Endothelial cell of umbilical vein (primary cell): Measurements from ENCODE around the gene XDH. TPM values are rescaled to one million over a fixed set of nuclear protein-coding genes. Genes with fewer than 3 reads are reported as not detected.

Experiments
- BruUV-seq: library from RNA; stranded (reverse); fragments of 400-500 nt; replicated peaks from 2 replicates; lab custom pipeline; 2021; lab: Mats Ljungman, UMichigan
- CTCF ChIA-PET: fragments of 300-600, 350-600 bp; sonication (Branson Sonifier 250); formaldehyde crosslinking; loops from one replicate; lab custom pipeline; 2021; ENCODE audit warnings: antibody characterized with exemption, inconsistent platforms; lab: Charles Lee
- POLR2A ChIA-PET: fragments of 300-600, 350-600 bp; sonication (Branson Sonifier 250); formaldehyde crosslinking; loops from one replicate; lab custom pipeline; 2021; ENCODE audit warnings: antibody characterized with exemption, inconsistent platforms; lab: Charles Lee
- DNase-seq: peaks from one replicate; pipeline ENCODE4 v3.0.0-alpha.2; 2011; ENCODE audit warnings: low read depth, low spot score
- FAIRE-seq: peaks from 2 replicates; lab custom pipeline; 2011; peaks lifted over from hg19 to GRCh38; lab: Jason Lieb, UNC
- H2AFZ ChIP-seq: 2 replicates; pipeline ENCODE4 v1.6.0; 2012; ENCODE audit warnings: low read depth, low read length, control low read depth, inconsistent platforms
- H3K27ac ChIP-seq: 2 replicates; pipeline ENCODE4 v1.5.1; 2011; ENCODE audit warnings: low read depth, mild to moderate bottlenecking, control low read depth, low read length, moderate library complexity; ENCODE audit not compliant: insufficient read depth
- H3K27me3 ChIP-seq, 2 experiments: 2 replicates each; pipeline versions ENCODE4 v1.6.0 to v1.6.1; 2011; ENCODE audit warnings: low read length in 2 of 2, mixed read lengths in 1 of 2; ENCODE audit not compliant: control insufficient read depth in 2 of 2, insufficient read depth in 2 of 2
- H3K36me3 ChIP-seq, 2 experiments: 2 replicates in 1 of 2; 3 replicates in 1 of 2; pipeline ENCODE4 v1.5.1; 2011; ENCODE audit warnings: low read length in 2 of 2, mild to moderate bottlenecking in 1 of 2, moderate library complexity in 1 of 2; ENCODE audit not compliant: control insufficient read depth in 2 of 2, insufficient read depth in 2 of 2; ENCODE audit errors: extremely low read depth in 1 of 2
- H3K4me1 ChIP-seq: 3 replicates; pipeline ENCODE4 v1.5.1; 2011; ENCODE audit warnings: mild to moderate bottlenecking, low read length; ENCODE audit not compliant: control insufficient read depth, insufficient read depth; ENCODE audit errors: extremely low read depth
- H3K4me2 ChIP-seq: 2 replicates; pipeline ENCODE4 v1.6.1; 2011; ENCODE audit warnings: low read length, control low read depth, mixed read lengths; ENCODE audit not compliant: insufficient read depth
- H3K4me3 ChIP-seq, 3 experiments: fragments of 200-600 bp in 1 of 3; sonication (generic), shearing (Covaris generic) in 1 of 3; replicated peaks in 1 of 3; 2 replicates each; pipeline ENCODE4 v1.5.1; 2011 to 2016; ENCODE audit warnings: control low read depth in 3 of 3, low read length in 3 of 3, mild to moderate bottlenecking in 2 of 3, inconsistent platforms in 1 of 3, low read depth in 1 of 3, moderate library complexity in 1 of 3; ENCODE audit not compliant: insufficient read depth in 1 of 3
- H3K79me2 ChIP-seq: 2 replicates; pipeline ENCODE4 v1.6.0; 2012; ENCODE audit warnings: low read length, inconsistent platforms; ENCODE audit not compliant: control insufficient read depth, insufficient read depth
- H3K9ac ChIP-seq: replicated peaks from 2 replicates; pipeline ENCODE3; 2011; ENCODE audit warnings: low read length, control low read depth; ENCODE audit not compliant: insufficient read depth; ENCODE audit errors: extremely low read depth
- H3K9me1 ChIP-seq: replicated peaks from 3 replicates; pipeline ENCODE4 v1.6.0; 2011; ENCODE audit warnings: mild to moderate bottlenecking, low read length; ENCODE audit not compliant: control insufficient read depth, insufficient read depth; ENCODE audit errors: extremely low read depth
- H3K9me3 ChIP-seq: replicated peaks from 2 replicates; pipeline ENCODE4 v1.5.1; 2012; ENCODE audit warnings: low read length, inconsistent platforms; ENCODE audit not compliant: control insufficient read depth, insufficient read depth
- H4K20me1 ChIP-seq: replicated peaks from 2 replicates; pipeline ENCODE3; 2011; ENCODE audit warnings: mild to moderate bottlenecking, low read length; ENCODE audit not compliant: control insufficient read depth, insufficient read depth; ENCODE audit errors: extremely low read depth
- CTCF ChIP-seq, 2 donors: IDR thresholded peaks; 1 replicate in 1 of 2; 2 replicates in 1 of 2; pipeline ENCODE4 v1.5.1; 2011; ENCODE audit warnings: low read length in 2 of 2, mild to moderate bottlenecking in 2 of 2, moderate library complexity in 2 of 2, control low read depth in 1 of 2, inconsistent platforms in 1 of 2, low read depth in 1 of 2; ENCODE audit not compliant: insufficient read depth in 1 of 2; ENCODE audit errors: extremely low read depth in 1 of 2
- EZH2 ChIP-seq: IDR thresholded peaks from 2 replicates; pipeline ENCODE4 v1.6.1; 2012; ENCODE audit warnings: borderline replicate concordance, low read depth, mild to moderate bottlenecking, moderate library complexity, low read length, inconsistent platforms; ENCODE audit not compliant: severe bottlenecking
- FOS ChIP-seq: IDR thresholded peaks from 2 replicates; pipeline ENCODE4 v1.6.1; 2011; ENCODE audit warnings: mild to moderate bottlenecking, low read length, moderate library complexity, borderline replicate concordance; ENCODE audit not compliant: insufficient read depth
- GATA2 ChIP-seq: IDR thresholded peaks from 2 replicates; pipeline ENCODE4 v1.7.0; 2011; ENCODE audit warnings: low read depth, mild to moderate bottlenecking, moderate library complexity, mixed read lengths, low read length; ENCODE audit not compliant: insufficient read length, insufficient read depth
- JUN ChIP-seq: IDR thresholded peaks from 2 replicates; pipeline ENCODE4 v1.6.1; 2011; ENCODE audit warnings: borderline replicate concordance, low read depth; ENCODE audit not compliant: insufficient read length, insufficient read depth
- MAX ChIP-seq: IDR thresholded peaks from 2 replicates; pipeline ENCODE4 v1.6.1; 2011; ENCODE audit not compliant: insufficient read depth, insufficient read length
- MYC ChIP-seq: IDR thresholded peaks from one replicate; pipeline ENCODE4 v1.6.1; 2011; ENCODE audit warnings: mild to moderate bottlenecking, low read depth, low read length
- POLR2A ChIP-seq: IDR thresholded peaks from 2 replicates; pipeline ENCODE4 v1.6.1; 2012; ENCODE audit warnings: low read depth, mild to moderate bottlenecking, control low read depth, low read length
- POLR2AphosphoS5 ChIP-seq: IDR thresholded peaks from 2 replicates; pipeline ENCODE4 v1.6.1; 2012; ENCODE audit warnings: low read depth, mild to moderate bottlenecking, control low read depth, low read length, moderate library complexity; ENCODE audit not compliant: insufficient read depth
- dilution Hi-C: fragments of 300-500 bp; cut with MboI; formaldehyde crosslinking; loops from one replicate; pipeline ENCODE4 v1.15.0; 2019; ENCODE audit warnings: low sequenced_read_pairs; ENCODE audit not compliant: extremely low pct_ligation_motif_present
- intact Hi-C: fragments of 100-400 bp; cut with micrococcal nuclease; formaldehyde crosslinking; loops from one replicate; pipeline ENCODE4 v1.10.0; 2022
- polyA plus RNA-seq, 4 experiments: library from polyadenylated mRNA; depleted of rRNA in 3 of 4; stranded (reverse) in 3 of 4; unstranded in 1 of 4; fragments of >200 nt; gene quantifications; 2 replicates each; pipeline versions ENCODE4 v1.2.1 to v1.2.3, GENCODE V29; 2011 to 2012; ENCODE audit warnings: missing spikeins in 1 of 4
- total RNA-seq: library from RNA; stranded (reverse); gene quantifications from 2 replicates; pipeline ENCODE4 v1.2.3, GENCODE V29; 2021

Gene XDH
- total and polyA plus RNA-seq, 2 donors (not counting 3 experiments of a cell fraction or from before 2014, with no cell fraction given): not detected

GRCh38 chr2:31365834-31366505 lies 48.6 kb downstream of the XDH start:
- BruUV-seq: no TSS peak
- no peaks in the 10 kb centered on the region for H4K20me1 ChIP-seq
- no peaks in the 10 kb centered on the region for H3K9me3 ChIP-seq
- no peak overlapping the region for H3K4me2 ChIP-seq
- no peak overlapping the region for H3K4me3 ChIP-seq
- H3K9me1 ChIP-seq: no peaks in the 10 kb centered on the region
- no peaks in the 10 kb centered on the region for H3K79me2 ChIP-seq
- H3K9ac ChIP-seq: no peak overlapping the region
- TF ChIP-seq FOS (no peak), POLR2AphosphoS5 (no peak), MAX (no peak), GATA2 (no peak), EZH2 (no peak), CTCF (IDR thresholded peaks at IDR 0.05; ENCODE audit: extremely low read depth in 1 of 2, insufficient read depth in 1 of 2, low read depth in 1 of 2, low read length in 2 of 2) (no peak), POLR2A (no peak), MYC (no peak), JUN (no peak)
- ChIA-PET POLR2A (no interaction called here), CTCF (no interaction called here)
- H3K27ac ChIP-seq: no peak overlapping the region
- intact Hi-C loops: no loop called here
- no peaks in the 10 kb centered on the region for H3K36me3 ChIP-seq
- no peak overlapping the region for H2AFZ ChIP-seq
- FAIRE-seq (no peak), DNase-seq (no peak)
- dilution Hi-C loops: no loop called here
- no peaks in the 10 kb centered on the region for H3K27me3 ChIP-seq
- H3K4me1 ChIP-seq: no peaks in the 10 kb centered on the region
